HCT116 (cell line): Measurements from ENCODE around the gene HADH. TPM values are rescaled to one million over a fixed set of nuclear protein-coding genes. Genes with fewer than 3 reads are reported as not detected.
"Not testable (repeated sequence)": the region's sequence is repeated elsewhere in the genome, so short reads cannot be mapped to it uniquely, and the experiment has no call there.

ENCODE experiments used
- ATAC-seq: fragments of 200-7000 bp; cut with Tn5 transposase; 2 replicates; pipeline ENCODE4 v1.9.1; 2020; ENCODE audit warnings: mild to moderate bottlenecking, moderate library complexity
- BruUV-seq: library from RNA; stranded (reverse); fragments of 400-500 nt; replicated peaks from 2 replicates; lab custom pipeline; 2021; lab: Mats Ljungman, UMichigan
- CTCF ChIA-PET: fragments of 300-600 bp; sonication (Branson Sonifier 250); formaldehyde crosslinking; loops from one replicate; lab custom pipeline; 2021; ENCODE audit warnings: antibody characterized with exemption; lab: Charles Lee
- POLR2A ChIA-PET: fragments of 300-600, 350-600 bp; sonication (Branson Sonifier 250); formaldehyde crosslinking; loops from one replicate; lab custom pipeline; 2021; ENCODE audit warnings: antibody characterized with exemption; lab: Charles Lee
- RAD21 ChIA-PET, 2 experiments: fragments of 300-600 bp; sonication (Branson Sonifier 250); formaldehyde crosslinking; loops; one replicate each; lab custom pipeline; 2023; ENCODE audit warnings: low total read pairs in 2 of 2; ENCODE audit not compliant: uncharacterized antibody in 2 of 2, unreplicated experiment in 2 of 2, low non-redundant PET in 1 of 2; lab: Charles Lee
- DNase-seq: peaks from one replicate; pipeline ENCODE4 v3.0.0-alpha.2; 2010; ENCODE audit warnings: low read depth, low spot score
- H2AFZ ChIP-seq: fragments of 200-600 bp; shearing (Covaris generic), sonication (generic); 2 replicates; pipeline ENCODE4 v1.6.1; 2017; ENCODE audit warnings: low read depth, mixed run types, mixed read lengths, antibody characterized with exemption, low read length; ENCODE audit not compliant: poor library complexity, severe bottlenecking
- H3K27ac ChIP-seq: 2 replicates; pipeline ENCODE4 v1.5.1; 2012; ENCODE audit warnings: low read depth, low read length
- H3K27me3 ChIP-seq: fragments of 200-600 bp; sonication (generic); 2 replicates; pipeline ENCODE4 v1.6.1; 2016; ENCODE audit warnings: mixed run types, low read length, mixed read lengths; ENCODE audit not compliant: insufficient read depth
- H3K36me3 ChIP-seq, 2 experiments: fragments of 200-500 bp in 1 of 2; fragments of 200-600 bp in 1 of 2; sonication (Bioruptor generic) in 1 of 2; sonication (generic) in 1 of 2; 2 replicates each; pipeline versions ENCODE4 v1.5.1 to v1.6.1; 2014 to 2016; ENCODE audit warnings: low read length in 2 of 2, inconsistent platforms in 1 of 2, mixed read lengths in 1 of 2, mixed run types in 1 of 2; ENCODE audit not compliant: insufficient read depth in 2 of 2, control insufficient read depth in 1 of 2
- H3K4me1 ChIP-seq, 2 experiments: fragments of 200-600 bp in 1 of 2; sonication (generic) in 1 of 2; 2 replicates each; pipeline versions ENCODE4 v1.5.1 to v1.6.1; 2012 to 2017; ENCODE audit warnings: low read length in 2 of 2, inconsistent platforms in 1 of 2, mild to moderate bottlenecking in 1 of 2, mixed read lengths in 1 of 2, mixed run types in 1 of 2, moderate library complexity in 1 of 2; ENCODE audit not compliant: insufficient read depth in 2 of 2, control insufficient read depth in 1 of 2
- H3K4me2 ChIP-seq: fragments of 200-600 bp; sonication (generic); 2 replicates; pipeline ENCODE4 v1.6.1; 2017; ENCODE audit warnings: mixed run types, low read length, mixed read lengths
- H3K4me3 ChIP-seq, 2 experiments: fragments of 200-600 bp in 1 of 2; sonication (generic) in 1 of 2; replicated peaks in 1 of 2; 2 replicates each; pipeline ENCODE4 v1.5.1; 2011 to 2016; ENCODE audit warnings: low read length in 2 of 2, control low read depth in 1 of 2, low read depth in 1 of 2, mild to moderate bottlenecking in 1 of 2, mixed read lengths in 1 of 2, mixed run types in 1 of 2
- H3K79me2 ChIP-seq: fragments of 200-600 bp; sonication (generic); 2 replicates; pipeline ENCODE4 v1.6.1; 2017; ENCODE audit warnings: mild to moderate bottlenecking, mixed run types, low read length, moderate library complexity, mixed read lengths; ENCODE audit not compliant: insufficient read depth
- H3K9ac ChIP-seq: fragments of 200-600 bp; sonication (generic); 2 replicates; pipeline ENCODE4 v1.6.1; 2016; ENCODE audit warnings: low read length, mixed read lengths
- H3K9me2 ChIP-seq: fragments of 200-600 bp; sonication (generic), shearing (Covaris generic); 2 replicates; pipeline ENCODE4 v1.6.1; 2017; ENCODE audit warnings: mixed run types, mild to moderate bottlenecking, moderate library complexity; ENCODE audit not compliant: insufficient read depth
- H3K9me3 ChIP-seq, 2 experiments: fragments of 200-500 bp in 1 of 2; fragments of 200-600 bp in 1 of 2; sonication (Bioruptor generic) in 1 of 2; sonication (generic) in 1 of 2; 2 replicates each; pipeline ENCODE4 v1.6.1; 2014 to 2017; ENCODE audit warnings: low read length in 2 of 2, mixed read lengths in 2 of 2, inconsistent platforms in 1 of 2, low read depth in 1 of 2, mild to moderate bottlenecking in 1 of 2, mixed run types in 1 of 2, moderate library complexity in 1 of 2; ENCODE audit not compliant: control insufficient read depth in 1 of 2, insufficient read depth in 1 of 2
- H4K20me1 ChIP-seq: fragments of 200-600 bp; sonication (generic), shearing (Covaris generic); 2 replicates; pipeline ENCODE4 v1.6.1; 2017; ENCODE audit warnings: mixed run types, mild to moderate bottlenecking, moderate library complexity; ENCODE audit not compliant: insufficient read depth
- CBX3 ChIP-seq: IDR thresholded peaks from 2 replicates; pipeline ENCODE4 v1.6.1; 2012; ENCODE audit warnings: low read depth
- FOSL1 ChIP-seq: IDR thresholded peaks from 2 replicates; pipeline ENCODE4 v1.6.1; 2012; ENCODE audit warnings: low read depth
- SP1 ChIP-seq: IDR thresholded peaks from 2 replicates; pipeline ENCODE4 v1.6.1; 2012; ENCODE audit warnings: low read depth
- YY1 ChIP-seq: IDR thresholded peaks from 2 replicates; pipeline ENCODE4 v1.6.1; 2011; ENCODE audit warnings: low read length, low read depth, moderate library complexity, mild to moderate bottlenecking; ENCODE audit not compliant: insufficient replicate concordance; ENCODE audit errors: extremely low read depth
- intact Hi-C: fragments of 100-400 bp; cut with micrococcal nuclease; formaldehyde crosslinking; loops from 2 replicates; pipeline ENCODE4 v1.10.0; 2022
- total RNA-seq: library from RNA; stranded (reverse); gene quantifications from one replicate; pipeline ENCODE4 v1.2.1, GENCODE V29; 2021; ENCODE audit not compliant: unreplicated experiment
- TF ChIP-seq, protein P1 (sequence below): IDR thresholded peaks from 2 replicates; pipeline ENCODE4 v1.6.1; 2012; ENCODE audit warnings: low read depth

The HADH gene
- total RNA-seq, 1 experiment from 2014 or later, result 30.2 TPM

DNA sequence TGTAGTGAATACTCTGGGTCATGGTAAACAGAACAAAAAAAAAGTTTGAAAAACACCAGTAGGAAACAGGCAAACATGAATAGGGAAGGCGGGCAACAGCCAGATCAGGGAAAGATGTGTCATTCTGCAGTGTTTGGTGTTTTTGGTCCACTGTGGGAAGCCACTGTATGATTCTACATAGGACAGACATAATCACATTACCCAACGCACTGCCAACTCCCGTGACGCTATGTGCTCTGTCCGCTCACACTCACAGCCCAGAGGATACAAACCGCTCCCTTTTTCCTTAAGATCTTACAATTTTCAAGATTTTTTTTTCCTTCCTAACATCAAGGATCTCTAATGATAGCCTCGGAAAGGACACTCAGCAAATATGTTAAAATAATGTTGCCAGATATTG, 59.3 kb downstream of the HADH start (continued):
- TF ChIP-seq, protein P1, sequence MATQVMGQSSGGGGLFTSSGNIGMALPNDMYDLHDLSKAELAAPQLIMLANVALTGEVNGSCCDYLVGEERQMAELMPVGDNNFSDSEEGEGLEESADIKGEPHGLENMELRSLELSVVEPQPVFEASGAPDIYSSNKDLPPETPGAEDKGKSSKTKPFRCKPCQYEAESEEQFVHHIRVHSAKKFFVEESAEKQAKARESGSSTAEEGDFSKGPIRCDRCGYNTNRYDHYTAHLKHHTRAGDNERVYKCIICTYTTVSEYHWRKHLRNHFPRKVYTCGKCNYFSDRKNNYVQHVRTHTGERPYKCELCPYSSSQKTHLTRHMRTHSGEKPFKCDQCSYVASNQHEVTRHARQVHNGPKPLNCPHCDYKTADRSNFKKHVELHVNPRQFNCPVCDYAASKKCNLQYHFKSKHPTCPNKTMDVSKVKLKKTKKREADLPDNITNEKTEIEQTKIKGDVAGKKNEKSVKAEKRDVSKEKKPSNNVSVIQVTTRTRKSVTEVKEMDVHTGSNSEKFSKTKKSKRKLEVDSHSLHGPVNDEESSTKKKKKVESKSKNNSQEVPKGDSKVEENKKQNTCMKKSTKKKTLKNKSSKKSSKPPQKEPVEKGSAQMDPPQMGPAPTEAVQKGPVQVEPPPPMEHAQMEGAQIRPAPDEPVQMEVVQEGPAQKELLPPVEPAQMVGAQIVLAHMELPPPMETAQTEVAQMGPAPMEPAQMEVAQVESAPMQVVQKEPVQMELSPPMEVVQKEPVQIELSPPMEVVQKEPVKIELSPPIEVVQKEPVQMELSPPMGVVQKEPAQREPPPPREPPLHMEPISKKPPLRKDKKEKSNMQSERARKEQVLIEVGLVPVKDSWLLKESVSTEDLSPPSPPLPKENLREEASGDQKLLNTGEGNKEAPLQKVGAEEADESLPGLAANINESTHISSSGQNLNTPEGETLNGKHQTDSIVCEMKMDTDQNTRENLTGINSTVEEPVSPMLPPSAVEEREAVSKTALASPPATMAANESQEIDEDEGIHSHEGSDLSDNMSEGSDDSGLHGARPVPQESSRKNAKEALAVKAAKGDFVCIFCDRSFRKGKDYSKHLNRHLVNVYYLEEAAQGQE, result no peak

DNA sequence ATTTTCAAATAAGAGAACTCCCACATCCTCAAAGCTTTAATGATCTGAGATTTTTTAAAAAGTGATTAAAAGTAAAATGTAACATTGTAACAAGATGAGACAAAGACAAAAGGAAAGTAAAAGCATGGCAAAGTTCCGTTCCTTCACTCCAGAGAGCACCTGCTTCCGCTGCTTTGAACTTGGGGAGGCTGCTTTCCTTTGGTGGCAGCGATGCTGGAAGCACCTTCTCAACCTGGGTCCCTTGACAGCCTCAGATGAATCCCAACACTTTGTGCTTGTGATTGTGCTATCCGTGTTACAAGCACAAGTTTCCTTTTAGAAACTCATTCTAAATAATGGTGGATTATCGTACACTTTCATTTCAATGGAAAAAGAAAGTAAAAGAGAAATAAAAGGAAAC, 59.7 kb downstream of the HADH start:
- peaks cover 3 to 5% of the 10 kb centered on the region in 2 experiments; a peak in 3 of 4 replicates for H3K4me1 ChIP-seq
- no peak overlapping the region for H3K4me3 ChIP-seq
- H3K4me2 ChIP-seq, result no peak overlapping the region
- no TSS peak for BruUV-seq
- no peak overlapping the region for H3K27ac ChIP-seq
- H3K79me2 ChIP-seq, result no peaks in the 10 kb centered on the region
- no peaks in the 10 kb centered on the region for H3K27me3 ChIP-seq
- RAD21 ChIA-PET, result no interaction called here
- H3K9me3 ChIP-seq, result no peaks in the 10 kb centered on the region
- TF ChIP-seq SP1 (no peak), CBX3 (no peak), FOSL1 (no peak), YY1 (no peak)
- DNase-seq (no peak), ATAC-seq (no peak)
- CTCF ChIA-PET, result no interaction called here
- H3K9me2 ChIP-seq, result no peaks in the 10 kb centered on the region
- H2AFZ ChIP-seq, result no peak overlapping the region
- intact Hi-C loops, result no loop called here
- POLR2A ChIA-PET, result no interaction called here
- no peak overlapping the region for H3K9ac ChIP-seq
- H3K36me3 ChIP-seq, result no peaks in the 10 kb centered on the region
- no peaks in the 10 kb centered on the region for H4K20me1 ChIP-seq

DNA sequence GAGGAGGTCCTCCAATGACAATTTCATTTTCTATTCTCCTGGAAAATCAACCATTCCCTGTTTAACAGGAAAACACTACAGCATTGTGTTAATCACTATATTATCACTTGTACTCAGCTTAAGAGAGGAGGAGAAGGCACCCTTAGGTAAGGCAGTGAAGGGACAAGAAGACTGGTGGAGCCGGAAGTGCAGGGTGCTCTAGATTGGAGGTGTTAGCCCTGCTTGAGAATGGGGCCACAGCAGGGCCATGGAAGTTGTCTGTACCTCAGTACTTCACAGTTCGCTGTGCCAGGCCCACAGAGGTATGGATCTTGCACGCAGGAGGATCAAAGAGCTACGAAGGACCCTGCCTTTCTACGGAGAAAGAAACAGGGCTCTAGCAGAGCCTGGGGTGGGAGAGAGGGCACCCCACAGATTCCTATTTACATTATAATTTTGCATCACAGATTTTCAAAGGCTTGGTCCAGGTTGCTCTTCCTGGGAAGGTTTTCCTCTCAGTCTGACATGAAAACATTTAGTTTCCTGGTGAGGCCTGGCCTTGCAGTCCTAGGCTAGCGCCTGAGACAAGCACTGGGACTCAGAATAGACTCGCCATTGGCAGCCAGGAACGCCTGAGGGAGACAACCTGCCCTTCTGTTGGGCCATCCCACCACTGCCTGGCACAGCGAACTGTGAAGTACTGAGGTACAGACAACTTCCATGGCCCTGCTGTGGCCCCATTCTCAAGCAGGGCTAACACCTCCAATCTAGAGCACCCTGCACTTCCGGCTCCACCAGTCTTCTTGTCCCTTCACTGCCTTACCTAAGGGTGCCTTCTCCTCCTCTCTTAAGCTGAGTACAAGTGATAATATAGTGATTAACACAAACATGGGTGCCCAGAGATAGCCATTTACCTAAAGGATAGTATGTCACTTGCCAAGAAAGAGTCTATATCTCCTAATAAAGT, 60.8 kb downstream of the HADH start:
- DNase-seq, H3K4me2 ChIP-seq, H3K27ac ChIP-seq, intact Hi-C loops, H3K4me3 ChIP-seq, H3K79me2 ChIP-seq, H3K9me2 ChIP-seq, H3K4me1 ChIP-seq, H3K27me3 ChIP-seq, RAD21 ChIA-PET, BruUV-seq, POLR2A ChIA-PET, H3K9ac ChIP-seq, CTCF ChIA-PET, H3K9me3 ChIP-seq, H4K20me1 ChIP-seq, H2AFZ ChIP-seq, ATAC-seq, H3K36me3 ChIP-seq: not testable (repeated sequence)
